ENCODE data around the gene PPP1R12C. TPM values are rescaled to one million over a fixed set of nuclear protein-coding genes. Genes with fewer than 3 reads are reported as not detected.

The PPP1R12C gene
- total RNA-seq, 4 donors from 2014 or later: 40.0 to 110 (median 76.1) TPM

- Histone ChIP-seq H3K9me3 (no peaks in the 10 kb centered on the region), H3K4me1 (peaks cover 0 to 7% of the 10 kb centered on the region in 2 donors), H3K4me3 (replicated peaks in 1 of 3) (no peak overlapping the region), H3K36me3 (no peaks in the 10 kb centered on the region), H3K27me3 (peaks cover 28% of the 10 kb centered on the region), H3K27ac (no peak overlapping the region)
- 27 to 28% methylated on average over 3 of the region's 3 CpGs for WGBS, 2 donors
- intact Hi-C loops (cut with DNase I): loop anchor here (10.0 kb wide), 1 partner anchor 480 kb away; the partner anchor contains the start of gene ZNF784
- TF ChIP-seq CTCF (IDR thresholded peaks at IDR 0.05) (no peak), POLR2A (IDR thresholded peaks at IDR 0.05) (no peak)
- no peak for DNase-seq
Measured at GRCh38 chr19:55145232-55145631, 27.8 kb upstream of the PPP1R12C start.

- no peaks in the 10 kb centered on the region for H3K9me3 ChIP-seq
- no peak for DNase-seq
- H3K4me3 ChIP-seq (replicated peaks in 1 of 3): no peak overlapping the region
- WGBS, 2 donors: 5 to 26% methylated on average over 7 to 21 of the region's 21 CpGs
- H3K27me3 ChIP-seq: peaks cover 15% of the 10 kb centered on the region
- no peaks in the 10 kb centered on the region for H3K36me3 ChIP-seq
- peaks cover 0 to 6% of the 10 kb centered on the region in 2 donors for H3K4me1 ChIP-seq
- H3K27ac ChIP-seq: no peak overlapping the region
- no peak for TF ChIP-seq POLR2A (IDR thresholded peaks at IDR 0.05)
- intact Hi-C loops (cut with DNase I): loop anchor here (2.0 to 10.0 kb wide), 3 partner anchors 276 to 483 kb away; partner anchors contain the start of gene ZNF784
Measured at GRCh38 chr19:55141696-55142095, 24.3 kb upstream of the PPP1R12C start.

- Histone ChIP-seq H3K36me3 (no peaks in the 10 kb centered on the region), H3K4me3 (replicated peaks in 1 of 3) (no peak overlapping the region), H3K27ac (no peak overlapping the region), H3K27me3 (peaks cover 6% of the 10 kb centered on the region), H3K9me3 (no peaks in the 10 kb centered on the region), H3K4me1 (no peaks in the 10 kb centered on the region)
- no peak for TF ChIP-seq CTCF (IDR thresholded peaks at IDR 0.05)
- no peak for TF ChIP-seq POLR2A (IDR thresholded peaks at IDR 0.05)
- no peak for DNase-seq
- WGBS, 2 donors: 45 to 57% methylated on average over 9 of the region's 9 CpGs
- intact Hi-C loops (cut with DNase I): no loop called here
Measured at GRCh38 chr19:55137915-55138314, 20.5 kb upstream of the PPP1R12C start.

GRCh38 chr19:55136399-55137102 is 19.1 kb upstream of the PPP1R12C start:
- H3K36me3 ChIP-seq: no peaks in the 10 kb centered on the region
- no peak for DNase-seq
- H3K4me3 ChIP-seq (replicated peaks in 1 of 3): no peak overlapping the region
- H3K27ac ChIP-seq: no peak overlapping the region
- intact Hi-C loops (cut with DNase I): no loop called here
- peaks cover under 1% of the 10 kb centered on the region for H3K27me3 ChIP-seq
- 80 to 84% methylated on average over 10 to 17 of the region's 17 CpGs for WGBS, 2 donors
- no peaks in the 10 kb centered on the region for H3K9me3 ChIP-seq
- H3K4me1 ChIP-seq: no peaks in the 10 kb centered on the region
- no peak for TF ChIP-seq POLR2A (IDR thresholded peaks at IDR 0.05)
- TF ChIP-seq CTCF (IDR thresholded peaks at IDR 0.05): no peak

GRCh38 chr19:55134736-55135135 is 17.3 kb upstream of the PPP1R12C start:
- H3K27me3 ChIP-seq: no peaks in the 10 kb centered on the region
- TF ChIP-seq CTCF (IDR thresholded peaks at IDR 0.05) (no peak), POLR2A (IDR thresholded peaks at IDR 0.05) (no peak)
- intact Hi-C loops (cut with DNase I): no loop called here

More at GRCh38 chr19:55134736-55135135, 17.3 kb upstream of the PPP1R12C start:
- Histone ChIP-seq H3K36me3 (no peaks in the 10 kb centered on the region), H3K4me3 (replicated peaks in 1 of 3) (no peak overlapping the region), H3K27ac (no peak overlapping the region), H3K4me1 (no peaks in the 10 kb centered on the region), H3K9me3 (no peaks in the 10 kb centered on the region)
- 34 to 44% methylated on average over 3 of the region's 3 CpGs for WGBS, 2 donors
- no peak for DNase-seq
